Muscle of leg (tissue), 16 donors: ENCODE data around the gene NUDT14. TPM values are rescaled to one million over a fixed set of nuclear protein-coding genes. Genes with fewer than 3 reads are reported as not detected.

Experiments used
- DNase-seq: peaks from one replicate; pipeline ENCODE4 v3.0.0; 2013
- H3K27ac ChIP-seq: one replicate; pipeline ENCODE4 v1.5.1; 2013; ENCODE audit warnings: mild to moderate bottlenecking, low read length, control low read depth
- H3K27me3 ChIP-seq: one replicate; pipeline ENCODE4 v1.6.1; 2013; ENCODE audit warnings: low read length; ENCODE audit not compliant: control insufficient read depth, insufficient read depth
- H3K36me3 ChIP-seq: one replicate; pipeline ENCODE4 v1.6.1; 2013; ENCODE audit warnings: low read length; ENCODE audit not compliant: control insufficient read depth, insufficient read depth
- H3K4me1 ChIP-seq: one replicate; pipeline ENCODE4 v1.6.1; 2013; ENCODE audit warnings: low read length; ENCODE audit not compliant: control insufficient read depth, insufficient read depth
- H3K4me3 ChIP-seq: one replicate; pipeline ENCODE4 v1.5.1; 2013; ENCODE audit warnings: low read length, control low read depth
- H3K9me3 ChIP-seq: replicated peaks from 2 replicates; pipeline ENCODE4 v1.6.1; 2013; ENCODE audit warnings: low read depth, low read length; ENCODE audit not compliant: control insufficient read depth
- WGBS: methylation state at CpG from one replicate; pipeline ENCODE4 v1.1.5; 2013; ENCODE audit warnings: missing lambda C conversion rate; ENCODE audit not compliant: insufficient coverage; 5-methylcytosine and 5-hydroxymethylcytosine counted together
- long read RNA-seq, 11 donors: transcript quantifications; one replicate each; lab custom pipeline, GENCODE V29; 2026
- polyA plus RNA-seq, 8 donors: library from polyadenylated mRNA; unstranded; fragments of 120-200 nt; gene quantifications; one replicate each; pipeline versions ENCODE4 v1.2.1 to v1.2.3, GENCODE V29; 2013; ENCODE audit warnings: inconsistent platforms in 1 of 8, low replicate concordance in 1 of 8; ENCODE audit not compliant: insufficient read length in 8 of 8, insufficient read depth in 1 of 8
- total RNA-seq: library from RNA; stranded (reverse); fragments of 120-200 nt; gene quantifications from one replicate; pipeline ENCODE4 v1.2.4, GENCODE V29; 2013

The NUDT14 gene
- total RNA-seq, result 21.9 TPM
- polyA plus RNA-seq, result 10 to 100 TPM; 10.5 to 22.8 (median 15.8) TPM
- long read RNA-seq, donor 1, partial matches to known transcripts, result 0 of 5 reads
- long read RNA-seq, donor 1, other reads (novel, unspliced or antisense), result 0 of 5 reads
- long read RNA-seq, donor 2, partial matches to known transcripts, result 0 of 1 reads
- long read RNA-seq, donor 2, other reads (novel, unspliced or antisense), result 0 of 1 reads
- long read RNA-seq, donor 3, transcript NUDT14-202 (5 exons, 845 nt), result major isoform, 11 of 13 reads
- long read RNA-seq, donor 3, partial matches to known transcripts, result 0 of 13 reads
- long read RNA-seq, donor 3, other reads (novel, unspliced or antisense), result 0 of 13 reads
- long read RNA-seq, donor 4, partial matches to known transcripts, result 0 of 7 reads
- long read RNA-seq, donor 4, other reads (novel, unspliced or antisense), result 0 of 7 reads
- long read RNA-seq, donor 5, transcript NUDT14-202 (5 exons, 845 nt), result major isoform, 14 of 16 reads
- long read RNA-seq, donor 5, partial matches to known transcripts, result 0 of 16 reads
- long read RNA-seq, donor 5, other reads (novel, unspliced or antisense), result 0 of 16 reads
- long read RNA-seq, donor 6, transcript NUDT14-202 (5 exons, 845 nt), result major isoform, 6 of 9 reads
- long read RNA-seq, donor 6, partial matches to known transcripts, result 0 of 9 reads
- long read RNA-seq, donor 6, other reads (novel, unspliced or antisense), result 0 of 9 reads
- long read RNA-seq, donor 7, partial matches to known transcripts, result 0 of 4 reads
- long read RNA-seq, donor 7, other reads (novel, unspliced or antisense), result 0 of 4 reads
- long read RNA-seq, donor 8, partial matches to known transcripts, result 0 of 4 reads
- long read RNA-seq, donor 8, other reads (novel, unspliced or antisense), result 0 of 4 reads
- long read RNA-seq, donor 9, partial matches to known transcripts, result 0 of 5 reads
- long read RNA-seq, donor 9, other reads (novel, unspliced or antisense), result 0 of 5 reads
- long read RNA-seq, donor 10, transcript NUDT14-202 (5 exons, 845 nt), result major isoform, 5 of 6 reads
- long read RNA-seq, donor 10, partial matches to known transcripts, result 0 of 6 reads
- long read RNA-seq, donor 10, other reads (novel, unspliced or antisense), result 0 of 6 reads
- long read RNA-seq, donor 11, transcript NUDT14-202 (5 exons, 845 nt), result major isoform, 8 of 13 reads
- long read RNA-seq, donor 11, partial matches to known transcripts, result 5 of 13 reads
- long read RNA-seq, donor 11, other reads (novel, unspliced or antisense), result 0 of 13 reads

- Histone ChIP-seq H3K27ac (no peak within 1 kb of the TSS), H3K36me3 (no peaks in the 10 kb centered on the region), H3K27me3 (peaks cover 5% of the 10 kb centered on the region), H3K4me1 (peaks cover 76% of the 10 kb centered on the region), H3K4me3 (peak within 1 kb of the TSS; percentile 39), H3K9me3 (no peaks in the 10 kb centered on the region)
- WGBS, result 1% methylated on average over 84 of the region's 106 CpGs
- peak; percentile 56 for DNase-seq
Measured at GRCh38 chr14:105180592-105181548, at the start of gene NUDT14. TSS of gene NUDT14 (minus strand) at chr14:105181312. CDS start at chr14:105181209, 103 bp downstream.

- 86% methylated on average over 8 of the region's 18 CpGs for WGBS
- Histone ChIP-seq H3K9me3 (no peaks in the 10 kb centered on the region), H3K27ac (no peak overlapping the region), H3K36me3 (peaks cover 29% of the 10 kb centered on the region), H3K27me3 (no peaks in the 10 kb centered on the region), H3K4me3 (no peak overlapping the region), H3K4me1 (no peaks in the 10 kb centered on the region)
- DNase-seq, result no peak
Measured at GRCh38 chr14:105229099-105229655, 48.1 kb upstream of the NUDT14 start.

GRCh38 chr14:105228562-105228961, 47.5 kb upstream of the NUDT14 start:
- 62% methylated on average over 10 of the region's 17 CpGs for WGBS
- Histone ChIP-seq H3K36me3 (peaks cover 34% of the 10 kb centered on the region), H3K9me3 (no peaks in the 10 kb centered on the region)

GRCh38 chr14:105227346-105227745, 46.2 kb upstream of the NUDT14 start:
- DNase-seq, result no peak
- no peak overlapping the region for H3K4me3 ChIP-seq
- no peaks in the 10 kb centered on the region for H3K4me1 ChIP-seq
- H3K27ac ChIP-seq, result no peak overlapping the region
- peaks cover 43% of the 10 kb centered on the region for H3K36me3 ChIP-seq
- H3K9me3 ChIP-seq, result no peaks in the 10 kb centered on the region
- H3K27me3 ChIP-seq, result no peaks in the 10 kb centered on the region
- WGBS, result 88% methylated on average over 8 of the region's 14 CpGs

More at GRCh38 chr14:105228562-105228961, 47.5 kb upstream of the NUDT14 start:
- H3K27ac ChIP-seq, result no peak overlapping the region
- H3K4me1 ChIP-seq, result no peaks in the 10 kb centered on the region
- H3K4me3 ChIP-seq, result no peak overlapping the region
- DNase-seq, result no peak
- H3K27me3 ChIP-seq, result no peaks in the 10 kb centered on the region

GRCh38 chr14:105226198-105226597, 45.1 kb upstream of the NUDT14 start:
- peaks cover 53% of the 10 kb centered on the region for H3K36me3 ChIP-seq
- 94% methylated on average over 10 of the region's 10 CpGs for WGBS
- no peaks in the 10 kb centered on the region for H3K9me3 ChIP-seq
- H3K4me3 ChIP-seq, result no peak overlapping the region
- H3K4me1 ChIP-seq, result no peaks in the 10 kb centered on the region
- no peak overlapping the region for H3K27ac ChIP-seq
- no peaks in the 10 kb centered on the region for H3K27me3 ChIP-seq
- DNase-seq, result no peak

GRCh38 chr14:105224845-105225570, 43.9 kb upstream of the NUDT14 start:
- no peak overlapping the region for H3K27ac ChIP-seq
- WGBS, result 83% methylated on average over 8 of the region's 11 CpGs
- no peak overlapping the region for H3K4me3 ChIP-seq
- H3K9me3 ChIP-seq, result no peaks in the 10 kb centered on the region
- DNase-seq, result no peak
- no peaks in the 10 kb centered on the region for H3K27me3 ChIP-seq
- H3K36me3 ChIP-seq, result peaks cover 65% of the 10 kb centered on the region
- no peaks in the 10 kb centered on the region for H3K4me1 ChIP-seq

- H3K27ac ChIP-seq, result no peak overlapping the region
Measured at GRCh38 chr14:105223770-105224544, 42.8 kb upstream of the NUDT14 start.

GRCh38 chr14:105223260-105223659, 42.1 kb upstream of the NUDT14 start:
- Histone ChIP-seq H3K9me3 (no peaks in the 10 kb centered on the region), H3K4me1 (no peaks in the 10 kb centered on the region), H3K27me3 (no peaks in the 10 kb centered on the region), H3K36me3 (peaks cover 80% of the 10 kb centered on the region), H3K27ac (no peak overlapping the region), H3K4me3 (no peak overlapping the region)
- DNase-seq, result no peak
- 87% methylated on average over 11 of the region's 16 CpGs for WGBS

More at GRCh38 chr14:105223770-105224544, 42.8 kb upstream of the NUDT14 start:
- WGBS, result 96% methylated on average over 11 of the region's 15 CpGs
- no peak overlapping the region for H3K4me3 ChIP-seq
- DNase-seq, result no peak
- peaks cover 75% of the 10 kb centered on the region for H3K36me3 ChIP-seq
- H3K27me3 ChIP-seq, result no peaks in the 10 kb centered on the region
- H3K9me3 ChIP-seq, result no peaks in the 10 kb centered on the region
- H3K4me1 ChIP-seq, result no peaks in the 10 kb centered on the region
